GM19452 (cell line): Measurements from ENCODE around the gene MAT2A.

ENCODE experiments used
- ATAC-seq: cut with Tn5 transposase; IDR thresholded peaks from one replicate; pipeline ENCODE4 v1.9.1; 2021; ENCODE audit not compliant: unreplicated experiment

Gene MAT2A

GRCh38 chr2:85538507-85539360 lies at the start of gene MAT2A:
TSS of gene MAT2A (plus strand) at chr2:85539168. CDS start at chr2:85539288, 120 bp downstream.
- peak; percentile 70 for ATAC-seq

DNA sequence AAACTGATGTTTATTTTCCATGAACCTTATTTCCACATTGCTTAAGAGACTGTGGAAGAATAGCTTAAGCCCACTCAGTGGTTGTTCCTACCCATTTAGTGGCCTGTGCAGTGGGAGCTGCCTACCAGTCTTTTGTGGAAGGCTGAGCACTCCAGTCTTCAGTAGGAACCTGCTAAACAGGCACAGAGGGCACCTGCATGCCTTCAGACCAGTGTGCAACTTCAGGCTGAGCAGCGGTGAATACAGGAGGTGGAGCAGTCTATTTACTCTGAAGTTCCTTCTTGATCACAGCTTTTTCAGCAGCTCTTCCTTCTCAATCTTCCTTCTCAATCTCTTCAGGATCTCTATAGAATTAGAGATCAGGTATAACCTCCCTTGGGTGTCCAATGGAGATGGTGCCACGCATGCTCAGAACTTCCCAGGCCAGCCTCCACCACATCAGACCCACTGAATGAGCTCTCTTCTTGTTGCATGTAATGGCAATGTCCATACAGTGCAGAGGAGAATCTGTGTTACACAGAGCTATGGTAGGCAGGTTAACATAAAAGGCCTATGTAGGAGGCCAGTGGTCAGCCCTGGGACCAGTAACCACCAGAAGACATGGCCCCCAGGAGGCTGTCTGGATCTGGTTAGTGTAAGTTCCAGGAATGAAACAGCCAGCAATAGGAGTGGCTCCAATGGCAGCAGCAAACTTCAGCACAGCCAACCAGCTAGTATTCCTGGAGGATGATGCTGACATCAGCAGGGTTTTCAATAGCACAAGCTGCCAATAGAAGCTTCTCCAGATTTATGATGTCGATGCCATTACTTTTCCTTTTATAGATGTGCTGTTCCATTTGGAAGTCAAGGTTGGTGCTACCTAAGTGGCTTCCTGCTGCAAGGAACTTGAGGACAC lies 47.9 kb upstream of the MAT2A start:
- no peak for ATAC-seq

DNA sequence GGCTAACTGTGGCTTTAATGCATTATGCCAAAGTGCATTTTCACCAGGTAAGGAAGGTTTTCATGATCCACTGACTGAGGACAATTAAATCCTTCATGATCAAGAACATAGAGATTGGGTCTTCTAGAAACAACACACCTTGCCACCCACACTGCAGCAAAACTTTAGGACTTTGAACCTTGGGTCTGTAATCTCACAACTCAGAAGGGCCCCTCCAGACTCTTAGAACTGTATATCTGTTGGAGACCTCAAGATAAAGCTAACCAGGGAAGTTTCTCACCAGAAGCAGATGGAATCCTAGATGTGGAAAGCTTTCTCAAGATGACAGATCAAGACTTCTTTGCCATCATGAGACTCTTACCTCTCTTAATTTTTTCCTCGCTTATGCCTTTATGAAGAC lies 42.5 kb upstream of the MAT2A start:
- no peak for ATAC-seq

DNA sequence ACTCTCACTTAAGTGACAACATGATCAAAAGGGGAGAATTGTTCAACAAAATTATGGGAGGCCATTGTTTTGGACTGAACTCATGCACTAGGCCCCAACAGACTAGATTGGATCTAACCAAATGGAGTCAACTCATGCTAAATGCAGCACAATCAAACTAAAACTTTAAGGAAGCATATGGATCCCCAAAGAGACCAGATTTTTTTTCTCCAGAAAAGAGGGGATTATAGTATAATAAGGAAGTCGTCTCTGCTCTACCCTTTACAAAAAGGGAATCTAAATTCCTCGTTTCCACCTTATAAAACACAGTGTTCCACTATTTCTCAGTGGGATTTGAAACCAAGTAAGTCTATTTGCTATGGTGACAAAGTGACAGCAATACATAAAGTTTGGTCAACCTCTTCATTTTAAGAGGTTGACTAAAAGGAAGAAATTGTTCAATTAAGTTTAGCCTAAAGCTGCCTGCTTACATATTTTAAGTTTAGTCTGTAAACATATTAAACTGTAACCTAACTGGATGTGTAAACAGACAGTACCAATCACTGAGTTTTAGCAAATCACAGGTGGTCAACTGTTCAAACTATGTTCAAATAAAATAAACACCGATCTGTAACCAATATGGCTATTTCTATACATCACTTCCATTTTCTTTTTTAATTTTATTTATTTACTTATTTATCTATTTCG lies 40.9 kb upstream of the MAT2A start:
- no peak for ATAC-seq

DNA sequence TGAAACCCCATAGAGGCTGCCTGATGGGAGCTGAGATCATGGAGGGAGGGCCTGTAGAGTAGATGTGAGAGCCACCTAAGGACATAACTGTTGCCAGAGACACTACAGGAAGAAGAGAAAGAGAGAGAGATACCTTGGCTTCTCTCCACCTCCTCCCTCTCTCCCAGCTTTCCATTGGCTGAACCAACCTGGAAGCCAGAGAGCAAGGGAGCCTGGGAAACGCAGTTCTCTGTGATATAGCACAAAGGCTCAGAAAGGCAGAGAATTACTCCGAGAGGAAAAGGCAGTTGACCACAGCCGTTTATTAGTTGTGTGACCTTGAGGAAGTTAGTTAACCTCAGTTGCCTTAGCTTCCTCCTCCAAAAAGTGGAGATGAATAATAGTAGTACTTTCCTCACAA lies 37.7 kb upstream of the MAT2A start:
- no peak for ATAC-seq

DNA sequence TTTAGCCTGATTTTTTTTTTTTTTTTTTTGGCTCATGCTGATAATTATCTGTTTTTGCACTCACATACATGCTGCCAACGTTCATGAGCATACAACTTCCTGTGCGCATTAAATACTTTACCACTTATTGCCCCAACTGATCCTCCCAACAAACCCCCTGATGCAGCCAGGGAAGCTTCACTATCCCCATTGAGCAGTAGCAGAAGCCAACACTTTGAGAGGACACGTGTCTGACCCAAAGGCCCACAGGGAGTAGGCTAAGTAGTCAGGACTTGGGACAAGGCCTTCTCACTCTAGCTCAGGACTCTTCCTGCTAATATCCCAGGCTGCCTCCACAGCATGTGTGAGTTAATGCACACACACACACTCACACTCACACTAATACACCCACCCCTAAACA lies 36.2 kb upstream of the MAT2A start:
- ATAC-seq: no peak

DNA sequence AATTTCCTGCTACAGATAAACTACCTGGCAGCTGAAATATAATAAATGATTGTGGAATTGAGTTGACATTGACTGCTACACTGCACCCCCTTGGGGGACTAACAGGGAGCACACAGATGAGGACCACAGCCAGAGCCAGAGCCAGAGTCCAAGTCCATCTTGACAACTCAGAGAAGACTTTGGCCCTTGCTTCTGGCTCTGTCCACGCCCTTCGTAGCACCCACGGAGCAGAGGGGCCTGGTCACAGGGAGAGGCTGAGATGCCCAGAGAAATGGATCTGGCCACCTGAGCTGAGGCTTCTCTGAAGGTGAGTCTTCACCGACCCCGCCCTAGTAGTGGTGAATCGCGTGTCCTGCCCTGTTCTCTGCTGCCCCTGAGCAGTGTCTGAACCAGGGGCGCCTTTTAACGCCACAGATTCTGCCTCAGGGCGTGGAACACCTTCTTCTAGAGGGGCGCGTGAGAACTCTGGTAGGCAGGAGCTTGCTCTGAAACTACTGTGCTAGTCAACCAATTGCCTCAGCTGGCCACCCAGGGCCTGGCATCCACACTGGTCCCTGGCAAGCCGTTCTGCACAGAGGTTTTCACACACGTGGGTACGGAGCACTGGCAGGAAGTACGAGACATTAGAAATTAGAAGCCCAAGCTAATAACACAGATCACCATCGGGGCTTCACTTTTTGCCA lies 35.7 kb upstream of the MAT2A start:
- no peak for ATAC-seq

GRCh38 chr2:85503851-85504777 lies 34.9 kb upstream of the MAT2A start:
- ATAC-seq: no peak

DNA sequence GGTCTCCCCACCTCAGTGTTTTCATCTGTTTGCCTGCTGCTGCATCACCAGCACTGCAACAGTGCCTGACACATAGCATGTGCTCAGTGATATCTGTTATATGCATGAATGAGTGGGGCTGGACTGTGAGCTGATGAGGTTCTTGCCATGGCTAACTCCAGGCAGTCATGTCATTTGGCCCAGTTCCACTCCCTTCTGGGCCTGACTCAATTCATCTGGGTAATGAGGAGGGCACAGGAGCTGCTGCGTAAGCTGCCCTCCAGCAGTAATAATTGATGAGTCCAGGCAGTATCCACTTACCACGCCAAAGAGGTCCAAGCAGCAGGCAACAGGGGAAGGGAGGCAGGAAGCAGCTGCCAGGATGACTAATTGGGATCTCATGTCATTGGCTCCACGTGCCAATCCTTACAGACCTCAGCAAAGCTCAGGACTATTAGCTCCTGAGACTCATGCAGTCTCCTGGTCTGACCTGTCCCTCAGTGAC lies 34.1 kb upstream of the MAT2A start:
- no peak for ATAC-seq

- ATAC-seq: no peak
These were observed 33.3 kb upstream of the MAT2A start for GRCh38 chr2:85505551-85506238.

GRCh38 chr2:85506768-85507181 lies 32.2 kb upstream of the MAT2A start:
- no peak for ATAC-seq

DNA sequence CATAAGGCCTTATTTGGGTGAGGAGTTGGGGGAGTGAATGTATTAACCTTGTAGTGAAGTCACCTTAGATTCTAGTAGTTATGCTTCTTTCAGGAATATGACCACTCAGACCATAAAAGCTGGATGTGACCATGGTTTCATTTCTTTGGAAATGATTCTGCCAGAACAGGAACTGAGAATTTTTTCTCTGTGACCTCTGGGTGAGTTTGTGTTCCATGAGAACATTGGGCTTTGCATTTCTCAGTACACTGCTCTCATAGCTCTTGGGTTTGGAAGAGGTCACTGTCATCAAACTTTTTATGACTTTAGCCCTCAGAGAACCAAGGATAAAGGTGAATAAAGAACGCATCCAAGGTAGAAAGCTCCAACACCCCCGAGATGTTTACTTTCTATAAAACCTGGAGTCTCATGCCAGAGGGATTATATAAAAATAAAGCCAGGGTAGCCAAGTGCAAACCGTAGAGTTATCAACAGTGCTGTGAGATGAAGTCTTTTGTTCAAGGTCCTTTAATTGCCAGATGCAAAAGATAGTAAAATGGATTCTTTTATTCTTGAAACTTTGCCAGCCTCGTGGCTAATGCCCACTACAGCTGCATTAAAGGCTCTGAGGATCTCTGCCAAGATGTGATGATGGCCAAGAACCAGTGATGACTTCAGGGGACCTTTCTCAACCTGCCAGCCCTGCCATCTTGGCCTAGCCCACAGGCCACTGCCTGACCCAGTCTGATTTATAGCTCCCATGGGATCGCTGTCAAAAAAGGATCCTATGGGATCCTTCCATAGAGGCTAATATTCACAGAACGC lies 27.8 kb upstream of the MAT2A start:
- no peak for ATAC-seq

- ATAC-seq: no peak
These were observed 24.6 kb upstream of the MAT2A start for GRCh38 chr2:85514323-85514722.

DNA sequence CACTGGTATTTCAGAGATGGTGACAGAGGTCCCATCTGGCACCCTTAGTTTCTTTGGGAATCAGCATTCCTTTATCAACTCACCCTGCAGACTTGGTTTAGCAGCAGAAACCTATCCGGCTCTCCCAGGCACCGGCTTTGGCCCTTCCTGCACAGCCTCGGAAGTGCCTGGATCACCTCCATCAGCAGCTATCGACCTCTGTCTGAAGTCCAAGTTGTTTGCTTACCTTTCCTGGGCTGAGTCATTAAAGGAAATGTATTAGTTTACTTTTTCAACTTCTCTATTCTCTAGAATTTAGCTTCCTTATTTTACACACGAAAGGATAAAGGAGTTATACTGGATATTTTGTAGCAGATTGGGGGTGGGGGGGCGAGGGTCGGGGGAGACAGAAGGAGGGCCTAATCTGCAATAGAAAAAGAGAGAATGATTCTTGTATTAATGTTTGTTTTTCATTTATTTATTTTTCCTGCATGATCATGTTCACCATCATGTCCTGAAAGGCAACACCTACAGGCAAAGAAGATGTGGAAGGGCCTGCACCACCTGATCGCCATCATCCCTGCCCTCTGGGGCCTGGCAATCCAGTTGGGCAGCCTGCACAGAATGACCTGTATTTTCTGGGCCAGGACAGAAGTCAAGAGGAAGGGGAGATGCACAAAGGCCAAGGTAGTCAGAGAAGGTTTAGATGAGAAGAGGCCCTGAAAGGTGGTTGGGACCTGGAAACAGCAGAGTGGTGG lies 22.1 kb upstream of the MAT2A start:
- no peak for ATAC-seq

- ATAC-seq: no peak
These were observed 16.8 kb upstream of the MAT2A start for GRCh38 chr2:85522090-85522647.

DNA sequence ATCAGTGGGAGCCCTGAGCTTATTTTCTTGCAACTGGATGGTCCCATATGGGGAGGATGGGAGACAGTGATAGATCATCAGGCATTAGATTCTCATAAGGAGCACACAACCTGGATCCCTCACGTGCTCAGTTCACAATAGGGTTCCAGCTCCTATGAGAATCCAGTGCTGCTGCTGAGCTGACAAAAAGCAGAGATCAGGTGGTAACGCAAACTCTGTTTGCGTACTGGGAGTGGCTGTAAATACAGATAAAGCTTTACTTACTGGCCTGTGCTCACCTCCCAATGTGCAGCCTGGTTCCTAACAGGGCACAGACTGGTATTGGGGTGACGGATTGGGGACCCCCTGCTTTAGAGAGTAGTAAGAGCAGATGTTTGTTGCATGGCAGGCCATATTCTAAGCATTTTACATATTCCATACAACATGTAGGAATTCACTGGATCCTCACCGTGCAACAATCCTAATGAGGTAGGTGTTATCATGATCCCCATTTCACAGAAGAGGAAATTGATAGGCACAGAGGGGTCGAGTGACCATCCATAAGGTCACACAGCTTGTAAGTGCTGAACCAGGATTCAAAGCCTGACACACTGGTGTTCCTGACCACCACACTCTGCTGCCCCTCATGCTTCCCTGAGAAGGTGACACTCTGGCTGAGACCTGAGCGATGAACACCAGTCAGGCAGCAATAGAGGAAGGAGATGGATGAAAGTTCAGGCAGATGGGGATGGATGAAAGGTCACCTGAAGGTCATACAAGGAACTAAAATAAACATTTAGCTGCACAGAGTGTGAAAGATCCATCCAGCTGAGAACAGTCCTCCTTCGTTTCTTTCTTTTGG lies 15.7 kb upstream of the MAT2A start:
- ATAC-seq: no peak
